ENCODE data around the gene PVALEF. TPM values are rescaled to one million over a fixed set of nuclear protein-coding genes. Genes with fewer than 3 reads are reported as not detected.
A peak's percentile ranks its signal among the peaks of the same experiment; 100 is the strongest.
"Not testable (repeated sequence)": the region's sequence is repeated elsewhere in the genome, so short reads cannot be mapped to it uniquely, and the experiment has no call there.

PVALEF gene
- total and polyA plus RNA-seq, 2 of the 13 experiments (the other 11 are each of a cell fraction or from before 2014, with no cell fraction given) = 0.18 TPM

DNA sequence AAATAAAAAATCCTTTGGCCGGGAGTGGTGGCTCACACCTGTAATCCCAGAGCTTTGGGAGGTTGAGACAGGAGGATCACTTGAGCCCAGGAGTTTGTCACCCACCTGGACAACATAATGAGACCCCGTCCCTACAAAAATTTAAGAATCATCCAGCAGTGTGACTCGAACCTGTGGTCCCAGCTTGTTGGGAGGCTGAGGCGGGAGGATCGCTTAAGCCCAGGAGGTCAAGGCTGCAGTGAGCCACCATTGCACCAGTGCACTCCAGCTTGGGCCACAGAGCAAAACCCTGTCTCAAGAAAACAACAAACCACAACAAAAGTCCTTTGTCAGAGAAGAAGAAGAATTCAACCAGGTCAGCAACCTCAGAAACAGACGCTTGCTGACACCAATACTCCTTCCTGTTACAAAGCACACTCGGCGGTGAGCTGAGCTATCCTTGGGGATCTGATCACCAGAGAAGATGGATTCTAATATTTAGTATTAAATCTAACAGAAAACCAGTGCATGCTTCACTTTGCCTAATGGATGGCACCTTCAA lies 12.9 kb upstream of the PVALEF start:
- BruUV-seq (replicated peaks) = no TSS peak
- POLR2A ChIA-PET = interaction anchor here (1.3 kb wide), 1 partner anchor 13 kb away, joined by 4 read pairs; the partner anchor contains the start of gene PVALEF
- intact Hi-C loops (cut with micrococcal nuclease; ENCODE audit: unreplicated experiment) = no loop called here

DNA sequence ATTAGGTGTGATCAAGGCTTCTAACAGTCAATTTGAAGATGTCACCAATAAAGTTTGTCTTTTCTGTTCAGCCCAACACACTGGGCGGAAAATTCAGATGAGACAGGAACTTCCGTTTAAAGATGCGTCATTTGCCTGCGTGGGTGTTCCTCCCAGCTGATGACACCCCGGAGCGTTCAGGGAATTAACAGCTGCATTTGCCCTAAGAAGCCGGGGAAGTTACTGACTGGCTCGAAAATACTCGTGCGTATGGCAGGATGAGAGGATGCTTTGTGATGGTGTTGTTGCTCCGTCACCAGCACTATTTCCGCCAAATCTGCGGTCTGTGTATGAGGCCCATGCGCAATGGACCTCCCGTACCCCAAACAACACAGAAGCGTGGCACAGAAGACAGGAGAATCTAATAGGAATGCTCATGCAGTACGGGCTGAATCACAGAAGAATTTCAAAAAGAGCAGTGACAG lies 11.9 kb upstream of the PVALEF start:
- Histone ChIP-seq H3K27me3 (ENCODE audit: control insufficient read depth in 1 of 2, insufficient read depth in 2 of 2, low read length in 2 of 2) (no peaks in the 10 kb centered on the region), H3K4me2 (ENCODE audit: low read depth, low read length) (no peak overlapping the region), H3K9me3 (ENCODE audit: low read length) (no peaks in the 10 kb centered on the region), H3K9ac (ENCODE audit: insufficient read depth, low read depth, low read length) (no peak overlapping the region), H3K27ac (ENCODE audit: extremely low read length, insufficient read depth, low read length) (no peak overlapping the region), H3K79me2 (ENCODE audit: insufficient read depth, low read length) (no peaks in the 10 kb centered on the region), H4K20me1 (ENCODE audit: insufficient read depth, low read length) (no peaks in the 10 kb centered on the region), H3K4me3 (replicated peaks in 1 of 3; ENCODE audit: insufficient read depth in 1 of 3, low read depth in 2 of 3, low read length in 3 of 3) (no peak overlapping the region), H3K4me1 (ENCODE audit: insufficient read depth, low read length) (peaks cover 4% of the 10 kb centered on the region; the same call in 1 of the 2 replicates), H3K36me3 (replicated peaks in 1 of 2; ENCODE audit: control insufficient read depth in 1 of 2, insufficient read depth in 2 of 2, low read length in 2 of 2) (no peaks in the 10 kb centered on the region), H2AFZ (ENCODE audit: low read length) (no peak overlapping the region)
- BruUV-seq (replicated peaks) = no TSS peak
- intact Hi-C loops (cut with micrococcal nuclease; ENCODE audit: unreplicated experiment) = no loop called here
- no peak for DNase-seq (ENCODE audit: low spot score)
- in situ Hi-C loops (cut with HindIII; ENCODE audit: extremely low pct_ligation_motif_present, low pct_unique_long_range_greater_than_20kb) = no loop called here
- 95% methylated on average over 17 of the region's 17 CpGs for WGBS (ENCODE audit: low lambda C conversion rate)
- TF ChIP-seq ZKSCAN8 (CRISPR knock-in tag; IDR thresholded peaks at IDR 0.05; ENCODE audit: borderline replicate concordance) (no peak), ZNF557 (CRISPR knock-in tag; IDR thresholded peaks at IDR 0.05) (no peak), ZNF10 (CRISPR knock-in tag; IDR thresholded peaks at IDR 0.05; ENCODE audit: borderline replicate concordance, low read depth) (no peak)
- ChIA-PET POLR2A (interaction anchor here (1.3 kb wide), 1 partner anchor 12 kb away, joined by 4 read pairs; the partner anchor contains the start of gene PVALEF), CTCF (ENCODE audit: low intra/inter-chr PET ratio, low total read pairs) (no interaction called here)
- no peak for FAIRE-seq
- no peak for ATAC-seq

More for the DNA sequence above, 12.9 kb upstream of the PVALEF start:
- in situ Hi-C loops (cut with HindIII; ENCODE audit: extremely low pct_ligation_motif_present, low pct_unique_long_range_greater_than_20kb) = no loop called here
- Histone ChIP-seq H3K9me3 (ENCODE audit: low read length) (no peaks in the 10 kb centered on the region), H3K27ac (ENCODE audit: extremely low read length, insufficient read depth, low read length) (no peak overlapping the region), H3K27me3 (ENCODE audit: control insufficient read depth in 1 of 2, insufficient read depth in 2 of 2, low read length in 2 of 2) (no peaks in the 10 kb centered on the region), H3K79me2 (ENCODE audit: insufficient read depth, low read length) (no peaks in the 10 kb centered on the region), H3K4me3 (replicated peaks in 1 of 3; ENCODE audit: insufficient read depth in 1 of 3, low read depth in 2 of 3, low read length in 3 of 3) (no peak overlapping the region), H3K36me3 (replicated peaks in 1 of 2; ENCODE audit: control insufficient read depth in 1 of 2, insufficient read depth in 2 of 2, low read length in 2 of 2) (no peaks in the 10 kb centered on the region), H3K4me1 (ENCODE audit: insufficient read depth, low read length) (peaks cover 4% of the 10 kb centered on the region; the same call in 1 of the 2 replicates), H2AFZ (ENCODE audit: low read length) (no peak overlapping the region), H3K4me2 (ENCODE audit: low read depth, low read length) (no peak overlapping the region), H4K20me1 (ENCODE audit: insufficient read depth, low read length) (no peaks in the 10 kb centered on the region), H3K9ac (ENCODE audit: insufficient read depth, low read depth, low read length) (no peak overlapping the region)
- TF ChIP-seq, protein P1, sequence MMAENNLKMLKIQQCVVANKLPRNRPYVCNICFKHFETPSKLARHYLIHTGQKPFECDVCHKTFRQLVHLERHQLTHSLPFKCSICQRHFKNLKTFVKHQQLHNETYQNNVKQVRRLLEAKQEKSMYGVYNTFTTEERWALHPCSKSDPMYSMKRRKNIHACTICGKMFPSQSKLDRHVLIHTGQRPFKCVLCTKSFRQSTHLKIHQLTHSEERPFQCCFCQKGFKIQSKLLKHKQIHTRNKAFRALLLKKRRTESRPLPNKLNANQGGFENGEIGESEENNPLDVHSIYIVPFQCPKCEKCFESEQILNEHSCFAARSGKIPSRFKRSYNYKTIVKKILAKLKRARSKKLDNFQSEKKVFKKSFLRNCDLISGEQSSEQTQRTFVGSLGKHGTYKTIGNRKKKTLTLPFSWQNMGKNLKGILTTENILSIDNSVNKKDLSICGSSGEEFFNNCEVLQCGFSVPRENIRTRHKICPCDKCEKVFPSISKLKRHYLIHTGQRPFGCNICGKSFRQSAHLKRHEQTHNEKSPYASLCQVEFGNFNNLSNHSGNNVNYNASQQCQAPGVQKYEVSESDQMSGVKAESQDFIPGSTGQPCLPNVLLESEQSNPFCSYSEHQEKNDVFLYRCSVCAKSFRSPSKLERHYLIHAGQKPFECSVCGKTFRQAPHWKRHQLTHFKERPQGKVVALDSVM (CRISPR knock-in tag; IDR thresholded peaks at IDR 0.05) = peak; percentile 74
- TF ChIP-seq TRIM24 (CRISPR knock-in tag; IDR thresholded peaks at IDR 0.05) = no peak
- CTCF ChIA-PET (ENCODE audit: low intra/inter-chr PET ratio, low total read pairs) = no interaction called here
- 79% methylated on average over 8 of the region's 8 CpGs for WGBS (ENCODE audit: low lambda C conversion rate)
- DNase-seq (ENCODE audit: low spot score) (no peak), FAIRE-seq (peak; percentile 39), ATAC-seq (no peak)

DNA sequence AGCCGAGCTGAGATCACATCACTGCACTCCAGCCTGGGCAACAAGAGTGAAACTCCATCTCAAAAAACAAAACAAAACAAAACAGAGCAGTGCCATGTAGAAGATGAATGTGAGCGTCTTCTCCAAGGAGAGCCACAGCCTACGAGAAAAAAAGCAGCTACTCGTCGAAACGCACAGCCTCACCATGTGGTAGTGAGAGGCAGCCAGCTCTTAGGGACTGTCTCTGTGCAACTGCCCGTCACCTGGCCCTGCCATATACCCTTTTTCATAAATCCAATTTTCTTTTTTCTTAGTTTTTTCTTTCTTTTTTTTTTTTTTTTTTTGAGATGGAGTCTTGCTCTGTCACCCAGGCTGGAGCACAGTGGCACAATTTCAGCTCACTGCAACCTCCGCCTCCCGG lies 11.3 kb upstream of the PVALEF start:
- H3K9ac ChIP-seq (ENCODE audit: insufficient read depth, low read depth, low read length); H3K79me2 ChIP-seq (ENCODE audit: insufficient read depth, low read length); in situ Hi-C loops (cut with HindIII; ENCODE audit: extremely low pct_ligation_motif_present, low pct_unique_long_range_greater_than_20kb); H3K9me3 ChIP-seq (ENCODE audit: low read length); BruUV-seq (replicated peaks); ATAC-seq; DNase-seq (ENCODE audit: low spot score); H3K4me3 ChIP-seq (replicated peaks in 1 of 3; ENCODE audit: insufficient read depth in 1 of 3, low read depth in 2 of 3, low read length in 3 of 3); H3K27ac ChIP-seq (ENCODE audit: extremely low read length, insufficient read depth, low read length); H3K4me2 ChIP-seq (ENCODE audit: low read depth, low read length); FAIRE-seq; intact Hi-C loops (cut with micrococcal nuclease; ENCODE audit: unreplicated experiment); H3K27me3 ChIP-seq (ENCODE audit: control insufficient read depth in 1 of 2, insufficient read depth in 2 of 2, low read length in 2 of 2); H3K4me1 ChIP-seq (ENCODE audit: insufficient read depth, low read length); H3K36me3 ChIP-seq (replicated peaks in 1 of 2; ENCODE audit: control insufficient read depth in 1 of 2, insufficient read depth in 2 of 2, low read length in 2 of 2); H2AFZ ChIP-seq (ENCODE audit: low read length); H4K20me1 ChIP-seq (ENCODE audit: insufficient read depth, low read length); CTCF ChIA-PET (ENCODE audit: low intra/inter-chr PET ratio, low total read pairs): not testable (repeated sequence)
- POLR2A ChIA-PET = interaction anchor here (0.6 kb wide), 1 partner anchor 504 kb away, joined by 3 read pairs; no protein-coding TSS in a partner anchor
- 93% methylated on average over 9 of the region's 9 CpGs for whole genome bisulfite sequencing (ENCODE audit: low lambda C conversion rate)
